GM21360 (cell line): ENCODE results near the gene CHST1.

Source experiments
- ATAC-seq: cut with Tn5 transposase; IDR thresholded peaks from one replicate; pipeline ENCODE4 v1.9.1; 2021; ENCODE audit warnings: mild to moderate bottlenecking, moderate library complexity; ENCODE audit not compliant: unreplicated experiment

Gene CHST1

GRCh38 chr11:45609337-45609736 lies 56.1 kb downstream of the CHST1 start:
- no peak for ATAC-seq

GRCh38 chr11:45607995-45608394 lies 57.4 kb downstream of the CHST1 start:
- ATAC-seq: no peak

- no peak for ATAC-seq
These were observed 58.7 kb downstream of the CHST1 start for GRCh38 chr11:45606514-45607281.

DNA sequence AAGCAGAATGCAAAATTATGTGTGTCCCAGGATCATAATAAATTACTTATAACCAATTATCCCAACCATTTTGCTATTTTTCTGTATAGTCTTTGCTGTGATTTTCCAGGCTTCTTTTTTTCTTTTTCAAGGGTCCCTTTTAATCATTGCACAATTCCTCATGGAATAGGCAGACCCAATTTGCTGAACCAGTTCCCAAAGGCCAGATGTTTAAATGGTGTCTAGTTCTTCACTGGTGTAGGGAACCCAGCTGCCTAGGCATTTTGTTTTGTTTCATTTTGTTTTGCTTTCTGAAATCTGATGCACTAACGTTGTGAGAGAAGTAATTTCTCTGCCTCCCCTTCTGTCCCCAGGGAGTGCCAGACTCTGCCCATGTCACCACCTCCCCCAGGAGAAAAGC lies 60.4 kb downstream of the CHST1 start:
- no peak for ATAC-seq

DNA sequence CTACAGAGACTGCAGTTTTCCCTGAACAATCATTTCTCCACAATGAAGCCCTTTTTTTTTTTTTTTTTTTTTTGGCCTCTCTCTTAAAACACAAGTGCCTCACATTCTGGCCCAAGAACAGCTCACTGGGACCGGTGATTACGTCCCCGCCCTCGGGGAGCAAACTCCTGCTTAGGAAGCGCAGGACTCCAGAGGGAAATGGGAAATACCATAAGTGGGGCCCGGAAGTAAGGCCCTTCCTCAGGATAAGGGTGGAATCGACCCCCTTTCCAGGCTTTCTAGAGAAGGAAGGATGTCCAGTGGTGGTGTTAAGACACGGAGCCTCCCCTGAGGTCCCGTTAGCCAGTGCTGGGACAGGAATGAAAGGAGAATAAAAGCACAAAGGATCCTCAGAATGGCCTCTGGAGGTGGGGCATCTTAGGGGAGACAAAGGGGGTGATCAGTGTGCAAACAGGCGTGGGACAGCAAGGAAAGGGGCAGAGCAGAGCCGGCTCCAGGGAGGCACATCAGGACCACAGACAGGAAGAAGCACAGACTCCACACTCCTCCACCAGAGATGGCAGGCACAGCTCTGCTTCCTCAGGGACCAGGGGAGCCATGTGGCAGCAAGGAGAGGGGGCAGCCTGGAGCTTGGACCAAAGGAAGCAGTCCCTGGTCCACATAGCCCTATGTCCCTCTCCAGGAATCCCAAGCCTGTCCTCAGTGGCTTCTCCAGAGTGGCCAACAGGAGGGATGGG lies 61.3 kb downstream of the CHST1 start:
- no peak for ATAC-seq

DNA sequence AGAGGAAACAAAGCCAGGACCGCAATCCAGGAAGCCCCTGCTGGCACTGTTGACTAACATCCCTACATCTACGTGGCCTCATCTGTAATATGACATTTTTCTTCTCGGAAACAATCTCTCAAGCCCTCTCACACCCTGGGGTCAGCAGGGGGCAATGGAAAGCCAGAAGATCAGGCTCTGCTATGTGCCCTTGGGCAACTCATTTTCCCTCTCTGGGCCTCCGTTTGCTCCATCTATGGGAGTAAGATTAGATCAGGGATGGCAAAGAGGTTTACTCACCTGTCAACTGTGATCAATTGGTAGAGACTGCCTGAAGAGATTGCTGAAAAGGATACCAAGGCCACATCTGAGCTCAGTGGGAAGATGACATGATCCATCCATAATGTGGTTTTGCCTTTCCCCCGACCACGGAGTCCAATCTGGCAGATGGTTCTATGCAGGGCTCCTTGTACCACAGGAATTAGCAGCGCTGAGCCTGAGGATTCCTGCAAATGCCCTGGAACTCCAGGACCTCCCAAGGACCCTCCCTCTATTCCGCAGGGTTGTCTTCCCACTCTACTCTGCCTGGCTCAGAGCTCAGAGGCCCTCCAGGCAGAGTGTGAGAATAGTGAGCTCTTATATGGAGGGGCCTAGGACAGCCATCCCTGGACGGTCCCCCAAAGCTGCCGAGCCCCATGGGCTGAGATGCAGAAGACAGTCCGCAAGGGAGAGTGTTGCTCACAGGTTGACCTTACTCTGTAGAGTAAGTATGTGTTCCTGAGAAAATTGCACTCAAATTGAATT lies 66.1 kb downstream of the CHST1 start:
- no peak for ATAC-seq
